DMS153 treated with DMSO at 0.1 percent for 48 hours (cell line): ENCODE measurements around the gene ANKRD44.

ENCODE experiments used
- DNase-seq: peaks from one replicate; lab custom pipeline; 2025; ENCODE audit not compliant: unreplicated experiment; lab: John Stamatoyannopoulos, UW

The ANKRD44 gene

GRCh38 chr2:197122821-197123220 is 187.8 kb downstream of the ANKRD44 start:
- DNase-seq, result no peak

GRCh38 chr2:197121756-197122385 is 188.7 kb downstream of the ANKRD44 start:
- no peak for DNase-seq

DNA sequence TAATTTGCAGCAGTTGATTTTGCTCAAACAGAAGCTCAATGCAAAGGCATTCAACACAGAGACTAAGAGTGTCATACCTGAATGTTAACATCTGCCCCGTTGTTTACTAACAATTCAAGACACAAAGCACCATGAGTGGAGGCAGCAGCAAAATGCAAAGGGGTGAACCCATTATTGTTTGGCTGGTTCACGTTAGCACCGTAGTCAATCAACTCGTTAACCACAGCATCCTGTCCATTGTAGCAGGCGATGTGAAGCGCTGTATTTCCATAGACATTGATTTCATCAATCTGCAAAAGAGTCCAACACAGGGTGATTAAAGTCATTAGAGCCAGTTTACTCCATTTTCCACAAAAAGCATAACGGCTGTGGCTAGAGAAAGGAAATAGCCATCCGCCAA is 189.3 kb downstream of the ANKRD44 start:
- DNase-seq, result no peak

GRCh38 chr2:197116306-197116879 is 194.2 kb downstream of the ANKRD44 start:
- DNase-seq, result no peak

GRCh38 chr2:197115325-197115724 is 195.3 kb downstream of the ANKRD44 start:
- no peak for DNase-seq

GRCh38 chr2:197113275-197113711 is 197.3 kb downstream of the ANKRD44 start:
- DNase-seq, result peak; percentile 35

DNA sequence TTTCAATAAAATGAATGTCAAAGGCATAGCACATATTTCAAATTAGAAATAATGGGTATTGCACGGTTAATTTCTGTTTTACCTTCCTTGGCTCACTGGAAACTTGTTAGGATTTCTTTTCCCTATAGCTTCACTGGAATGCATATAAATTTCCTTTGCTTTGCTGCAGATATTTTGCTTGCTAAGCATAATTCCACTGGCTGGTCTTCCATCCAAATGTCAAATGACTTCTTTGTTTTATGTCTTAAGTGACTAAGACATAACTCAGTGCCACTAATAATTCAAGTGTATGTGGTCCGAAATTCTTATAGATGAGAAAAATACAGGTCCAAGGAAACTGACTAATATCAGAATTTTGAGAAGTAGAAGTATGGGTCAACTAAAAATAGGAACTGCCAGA is 201.3 kb downstream of the ANKRD44 start:
- DNase-seq, result no peak

DNA sequence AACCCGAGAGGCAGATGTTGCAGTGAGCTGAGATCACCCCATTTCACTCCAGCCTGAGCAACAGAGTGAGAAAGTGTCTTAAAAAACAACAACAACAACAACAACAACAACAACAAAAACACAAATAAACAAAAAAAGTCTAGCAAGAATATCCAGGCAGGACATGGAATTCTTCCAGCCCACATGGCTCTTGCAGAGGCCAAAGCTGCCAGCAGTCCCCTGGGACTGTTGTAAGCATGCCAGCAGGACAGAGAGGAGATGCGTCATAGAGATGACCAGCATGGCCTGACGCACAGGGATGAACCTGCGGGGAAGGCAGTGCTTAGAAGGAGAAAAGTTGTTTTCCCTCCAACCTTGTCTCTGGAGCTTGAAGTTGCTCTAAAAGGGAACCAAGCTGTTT is 201.8 kb downstream of the ANKRD44 start:
- no peak for DNase-seq

DNA sequence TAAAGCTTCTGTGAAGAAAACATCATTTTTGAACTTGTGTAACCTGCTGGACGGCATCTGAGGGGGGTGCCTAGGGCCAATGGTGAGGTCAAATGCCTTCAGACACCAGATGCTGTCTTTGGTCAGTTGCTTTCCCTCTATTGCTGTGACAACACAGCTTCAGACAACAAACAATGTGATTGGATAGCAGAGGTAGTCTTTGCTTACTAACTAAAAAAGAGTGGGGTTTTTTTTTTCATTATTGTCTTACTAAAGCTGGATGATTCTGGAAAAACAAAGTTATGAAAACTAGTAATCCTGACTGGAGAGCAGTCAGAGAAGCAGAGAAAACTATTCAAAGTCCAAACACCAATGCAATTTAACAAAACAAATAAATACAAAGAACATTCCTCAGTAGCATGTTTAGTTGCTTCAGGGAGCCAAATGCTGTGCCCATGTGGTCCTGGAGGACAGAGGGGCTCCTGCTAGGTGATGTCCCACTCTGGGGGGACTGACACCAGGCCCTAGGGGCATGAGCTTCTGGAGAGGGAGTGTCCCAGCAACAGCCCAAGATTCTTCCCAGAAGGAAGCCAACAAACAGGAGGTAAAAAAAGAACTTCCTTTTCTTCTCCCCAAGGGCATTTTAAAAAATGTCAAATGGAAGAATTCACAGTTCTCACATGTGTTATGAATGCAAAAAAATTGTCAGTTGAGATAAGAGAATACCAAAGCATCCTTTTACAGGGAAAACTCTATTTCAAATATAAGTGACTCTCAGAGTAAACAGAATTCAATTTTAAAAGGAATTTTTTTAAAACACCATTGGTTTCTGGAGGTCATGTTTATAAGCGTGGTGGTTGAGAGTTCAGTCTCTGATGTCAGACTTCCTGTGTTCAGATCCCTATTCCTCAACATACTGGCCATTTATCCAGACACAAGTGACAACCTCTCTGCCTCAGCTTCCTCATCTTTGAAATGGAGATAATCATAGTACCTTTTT is 203.0 kb downstream of the ANKRD44 start:
- no peak for DNase-seq

GRCh38 chr2:197103363-197103762 is 207.2 kb downstream of the ANKRD44 start:
- DNase-seq, result no peak

- DNase-seq, result no peak
Observed at GRCh38 chr2:197102231-197102630, 208.3 kb downstream of the ANKRD44 start.

DNA sequence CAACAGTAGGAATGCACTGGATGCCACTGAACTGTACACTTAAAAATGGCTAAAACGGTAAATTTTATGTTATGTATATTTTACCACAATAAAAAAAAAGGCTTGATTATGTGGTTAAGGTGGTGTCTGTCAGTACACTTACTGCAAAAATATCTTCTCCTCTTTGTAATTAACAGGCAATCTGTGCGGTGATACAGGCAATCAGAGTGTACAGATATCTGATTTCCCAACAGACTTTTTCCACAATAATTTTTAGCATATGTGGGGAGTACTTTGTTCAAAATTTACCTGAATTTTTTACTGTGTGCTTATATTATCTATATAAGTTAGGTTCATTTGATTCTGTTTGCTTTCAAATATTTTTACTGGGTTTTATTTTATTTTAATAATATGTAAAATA is 209.1 kb downstream of the ANKRD44 start:
- no peak for DNase-seq

DNA sequence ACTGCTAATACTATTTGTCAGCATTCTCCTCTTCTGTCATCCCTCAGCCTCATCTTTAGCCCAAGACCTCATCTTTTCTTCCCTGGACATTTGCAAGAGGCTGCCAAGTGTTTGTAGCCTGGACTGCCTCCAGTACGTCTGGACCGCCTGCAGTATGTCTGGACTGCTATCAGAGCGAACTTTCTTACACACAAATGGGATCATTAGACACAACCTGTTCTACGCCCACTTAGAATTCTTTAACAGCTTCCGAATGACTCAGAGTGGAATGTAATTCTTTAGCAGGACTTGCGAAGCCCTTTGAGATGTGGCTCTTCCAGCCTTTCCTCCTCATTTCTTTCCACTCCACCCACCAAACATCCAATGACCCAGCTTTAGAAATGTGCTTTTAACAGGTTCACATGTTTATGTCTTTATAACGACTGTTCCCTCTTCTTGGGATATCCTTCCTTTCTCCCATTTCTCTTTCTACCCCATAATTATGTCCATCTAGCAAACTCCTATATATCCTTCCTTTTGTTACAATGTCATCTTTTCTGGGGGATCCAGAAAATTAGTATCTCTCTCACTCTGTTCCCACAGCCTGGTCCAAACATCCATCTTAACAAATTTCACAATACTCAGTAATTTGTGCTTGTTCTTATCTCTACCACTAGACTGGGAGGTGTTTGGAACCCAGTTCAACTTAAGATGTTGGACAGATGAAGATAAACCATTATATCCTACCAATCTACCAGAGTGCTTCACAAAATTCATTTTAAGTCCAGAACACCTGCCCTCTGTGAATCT is 212.8 kb downstream of the ANKRD44 start:
- no peak for DNase-seq

- DNase-seq, result no peak
Observed at GRCh38 chr2:197096649-197097048, 213.9 kb downstream of the ANKRD44 start.

DNA sequence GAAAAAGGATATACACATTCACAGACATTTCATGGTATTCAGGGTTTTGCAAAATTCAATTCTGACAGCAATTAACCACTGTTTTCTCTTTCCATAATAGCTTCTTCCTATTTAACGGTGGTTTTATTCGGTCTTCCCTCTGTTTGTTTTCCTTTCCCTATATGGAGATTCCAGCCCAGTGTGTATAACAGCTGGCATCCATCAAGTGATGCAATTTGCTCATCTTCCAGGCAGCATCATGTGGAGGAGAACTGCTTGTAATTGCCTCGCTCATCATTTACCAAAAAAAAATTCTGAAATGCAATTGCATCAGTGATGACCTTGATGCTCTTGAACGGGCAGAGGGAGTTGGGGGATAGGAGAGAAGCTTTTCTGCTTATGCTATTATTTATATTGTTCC is 218.1 kb downstream of the ANKRD44 start:
- no peak for DNase-seq

DNA sequence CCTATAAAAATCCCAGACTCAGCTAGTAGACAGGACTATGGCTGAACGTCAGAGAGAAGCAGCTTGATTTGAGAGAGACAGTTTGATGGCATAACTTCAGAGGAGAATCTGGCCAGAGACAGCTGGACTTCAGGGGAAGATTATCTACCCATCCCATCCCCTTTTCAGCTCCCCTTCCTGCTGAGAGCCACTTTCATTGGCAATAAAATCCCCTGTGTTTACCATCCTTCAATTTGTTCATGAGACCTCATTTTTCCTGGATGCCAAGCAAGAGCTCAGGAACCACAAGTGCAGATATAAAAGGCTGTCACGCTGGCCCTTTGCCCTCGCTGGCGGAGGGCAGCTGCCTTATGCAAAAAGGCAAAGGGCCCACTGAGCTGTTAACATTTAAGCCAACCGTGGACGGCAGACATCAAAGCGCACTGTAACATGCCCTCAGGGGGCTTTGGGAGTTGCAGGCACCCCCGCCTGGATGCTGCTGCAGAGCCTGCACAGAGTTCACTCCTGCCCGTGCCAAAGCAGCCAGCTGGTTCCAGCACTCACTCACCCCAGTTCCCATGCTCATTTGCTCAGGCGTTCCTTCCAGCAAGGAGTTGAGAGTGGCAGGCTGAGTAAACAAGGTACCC is 219.7 kb downstream of the ANKRD44 start:
- no peak for DNase-seq

- DNase-seq, result no peak
Observed at GRCh38 chr2:197089655-197090054, 220.9 kb downstream of the ANKRD44 start.

DNA sequence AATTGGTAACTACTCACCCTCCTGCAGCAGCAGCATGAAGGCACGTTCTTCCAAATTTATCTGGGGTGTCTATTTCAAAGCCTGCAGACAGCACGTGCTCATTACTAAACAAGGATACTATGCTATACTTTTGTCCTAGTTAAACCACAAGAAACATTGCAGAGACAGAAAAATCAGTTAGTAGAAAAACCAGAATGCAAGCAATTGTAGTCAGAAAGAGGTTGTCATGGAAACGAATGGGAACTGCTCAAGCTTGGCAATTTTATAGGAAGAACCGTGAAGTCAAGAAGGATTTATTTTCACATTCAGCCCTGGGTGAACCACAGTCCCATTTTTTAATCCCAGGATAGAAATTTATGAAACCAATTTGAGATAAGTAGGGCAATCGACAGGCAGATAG is 221.9 kb downstream of the ANKRD44 start:
- DNase-seq, result no peak

- DNase-seq, result no peak
Observed at GRCh38 chr2:197086500-197086899, 224.1 kb downstream of the ANKRD44 start.

DNA sequence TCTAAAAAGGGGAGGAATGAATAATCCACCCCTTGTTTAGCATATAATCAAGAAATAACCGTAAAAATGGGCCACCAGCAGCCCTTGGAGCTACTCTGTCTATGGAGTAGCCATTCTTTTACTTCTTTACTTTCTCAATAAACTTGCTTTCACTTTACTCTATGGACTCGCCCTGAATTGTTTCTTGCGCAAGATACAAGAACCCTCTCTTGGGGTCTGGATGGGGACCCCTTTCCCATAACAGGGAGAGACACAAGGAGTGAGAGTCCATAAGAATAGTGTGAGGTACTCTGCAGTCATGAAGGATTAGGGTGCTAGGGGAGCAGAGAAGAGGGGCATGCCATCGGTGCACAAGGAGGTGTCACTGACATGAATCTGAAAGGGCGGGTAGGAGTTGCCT is 224.9 kb downstream of the ANKRD44 start:
- DNase-seq, result no peak

DNA sequence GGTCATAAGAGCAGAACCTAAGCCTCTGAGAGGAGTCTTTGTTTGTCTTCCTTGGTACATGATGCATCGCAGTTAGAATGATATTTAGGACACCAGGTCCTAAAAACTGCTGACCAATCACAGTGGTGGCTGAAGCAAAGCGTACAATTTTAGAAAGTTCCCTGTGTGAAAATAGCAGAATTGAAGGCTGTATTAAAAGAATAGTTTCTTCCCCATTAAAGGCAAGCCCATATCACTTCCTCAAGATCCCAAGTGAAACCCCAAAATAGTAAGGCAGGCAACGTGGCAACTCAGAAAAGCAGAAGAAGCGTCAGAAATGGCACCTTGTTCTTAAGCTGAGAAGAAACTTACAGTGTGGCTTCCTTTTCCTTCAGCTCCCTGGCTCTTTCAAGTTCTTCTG is 229.3 kb downstream of the ANKRD44 start:
- DNase-seq, result no peak
